ENCODE results near the gene PPP1R9B. TPM values are rescaled to one million over a fixed set of nuclear protein-coding genes. Genes with fewer than 3 reads are reported as not detected.

Gene PPP1R9B
- total RNA-seq, 1 experiment from 2014 or later, result 21.7 TPM

DNA sequence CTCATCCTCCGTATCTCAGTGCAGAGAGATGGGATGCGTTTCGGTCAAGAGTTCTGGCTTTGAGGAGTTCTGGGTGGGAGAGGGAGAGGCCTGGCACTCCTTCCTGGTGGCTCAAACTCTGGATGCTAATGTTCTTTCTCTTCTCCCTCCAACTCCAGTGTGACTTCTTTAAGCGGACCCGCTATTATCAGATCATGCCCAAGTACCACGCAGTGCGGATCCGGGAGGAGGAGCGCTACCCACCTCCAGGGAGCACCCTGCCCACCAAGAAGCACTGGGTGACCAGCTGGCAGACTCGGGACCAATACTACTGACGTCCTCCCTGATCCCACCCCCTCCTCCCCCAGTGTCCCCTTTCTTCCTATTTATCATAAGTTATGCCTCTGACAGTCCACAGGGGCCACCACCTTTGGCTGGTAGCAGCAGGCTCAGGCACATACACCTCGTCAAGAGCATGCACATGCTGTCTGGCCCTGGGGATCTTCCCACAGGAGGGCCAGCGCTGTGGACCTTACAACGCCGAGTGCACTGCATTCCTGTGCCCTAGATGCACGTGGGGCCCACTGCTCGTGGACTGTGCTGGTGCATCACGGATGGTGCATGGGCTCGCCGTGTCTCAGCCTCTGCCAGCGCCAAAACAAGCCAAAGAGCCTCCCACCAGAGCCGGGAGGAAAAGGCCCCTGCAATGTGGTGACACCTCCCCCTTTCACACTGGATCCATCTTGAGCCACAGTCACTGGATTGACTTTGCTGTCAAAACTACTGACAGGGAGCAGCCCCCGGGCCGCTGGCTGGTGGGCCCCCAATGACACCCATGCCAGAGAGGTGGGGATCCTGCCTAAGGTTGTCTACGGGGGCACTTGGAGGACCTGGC is 61.3 kb downstream of the PPP1R9B start:
- Mint-ChIP-seq H3K4me1 (no peaks in the 10 kb centered on the region), H3K9me3 (no peaks in the 10 kb centered on the region), H3K27ac (no peak overlapping the region), H3K4me3 (no peak overlapping the region), H3K36me3 (no peaks in the 10 kb centered on the region), H3K27me3 (ENCODE audit: low read depth) (no peaks in the 10 kb centered on the region)
- DNase-seq (ENCODE audit: low spot score), result no peak
- TF ChIP-seq RORB (CRISPR knock-in tag; IDR thresholded peaks at IDR 0.05) (no peak), ZNF671 (CRISPR knock-in tag; IDR thresholded peaks at IDR 0.05) (no peak), ZNF138 (CRISPR knock-in tag; conservative IDR thresholded peaks at IDR 0.05) (no peak), ZNF416 (CRISPR knock-in tag; IDR thresholded peaks at IDR 0.05) (no peak), ZNF396 (CRISPR knock-in tag; IDR thresholded peaks at IDR 0.05; ENCODE audit: borderline replicate concordance) (no peak), FOXJ3 (CRISPR knock-in tag; IDR thresholded peaks at IDR 0.05; ENCODE audit: borderline replicate concordance) (no peak), CBFB (CRISPR knock-in tag; IDR thresholded peaks at IDR 0.05; ENCODE audit: low read depth) (no peak), ZNF232 (CRISPR knock-in tag; IDR thresholded peaks at IDR 0.05) (no peak), SOX15 (CRISPR knock-in tag; IDR thresholded peaks at IDR 0.05) (no peak), TEAD1 (CRISPR knock-in tag; IDR thresholded peaks at IDR 0.05) (no peak), MYBL2 (CRISPR knock-in tag; IDR thresholded peaks at IDR 0.05) (no peak), GTF2I (CRISPR knock-in tag; conservative IDR thresholded peaks at IDR 0.05) (no peak), ATF1 (CRISPR knock-in tag; IDR thresholded peaks at IDR 0.05) (no peak)
- TF ChIP-seq, protein P1, sequence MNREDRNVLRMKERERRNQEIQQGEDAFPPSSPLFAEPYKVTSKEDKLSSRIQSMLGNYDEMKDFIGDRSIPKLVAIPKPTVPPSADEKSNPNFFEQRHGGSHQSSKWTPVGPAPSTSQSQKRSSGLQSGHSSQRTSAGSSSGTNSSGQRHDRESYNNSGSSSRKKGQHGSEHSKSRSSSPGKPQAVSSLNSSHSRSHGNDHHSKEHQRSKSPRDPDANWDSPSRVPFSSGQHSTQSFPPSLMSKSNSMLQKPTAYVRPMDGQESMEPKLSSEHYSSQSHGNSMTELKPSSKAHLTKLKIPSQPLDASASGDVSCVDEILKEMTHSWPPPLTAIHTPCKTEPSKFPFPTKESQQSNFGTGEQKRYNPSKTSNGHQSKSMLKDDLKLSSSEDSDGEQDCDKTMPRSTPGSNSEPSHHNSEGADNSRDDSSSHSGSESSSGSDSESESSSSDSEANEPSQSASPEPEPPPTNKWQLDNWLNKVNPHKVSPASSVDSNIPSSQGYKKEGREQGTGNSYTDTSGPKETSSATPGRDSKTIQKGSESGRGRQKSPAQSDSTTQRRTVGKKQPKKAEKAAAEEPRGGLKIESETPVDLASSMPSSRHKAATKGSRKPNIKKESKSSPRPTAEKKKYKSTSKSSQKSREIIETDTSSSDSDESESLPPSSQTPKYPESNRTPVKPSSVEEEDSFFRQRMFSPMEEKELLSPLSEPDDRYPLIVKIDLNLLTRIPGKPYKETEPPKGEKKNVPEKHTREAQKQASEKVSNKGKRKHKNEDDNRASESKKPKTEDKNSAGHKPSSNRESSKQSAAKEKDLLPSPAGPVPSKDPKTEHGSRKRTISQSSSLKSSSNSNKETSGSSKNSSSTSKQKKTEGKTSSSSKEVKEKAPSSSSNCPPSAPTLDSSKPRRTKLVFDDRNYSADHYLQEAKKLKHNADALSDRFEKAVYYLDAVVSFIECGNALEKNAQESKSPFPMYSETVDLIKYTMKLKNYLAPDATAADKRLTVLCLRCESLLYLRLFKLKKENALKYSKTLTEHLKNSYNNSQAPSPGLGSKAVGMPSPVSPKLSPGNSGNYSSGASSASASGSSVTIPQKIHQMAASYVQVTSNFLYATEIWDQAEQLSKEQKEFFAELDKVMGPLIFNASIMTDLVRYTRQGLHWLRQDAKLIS (CRISPR knock-in tag; IDR thresholded peaks at IDR 0.05; ENCODE audit: borderline replicate concordance), result no peak
- TF ChIP-seq, protein P2, sequence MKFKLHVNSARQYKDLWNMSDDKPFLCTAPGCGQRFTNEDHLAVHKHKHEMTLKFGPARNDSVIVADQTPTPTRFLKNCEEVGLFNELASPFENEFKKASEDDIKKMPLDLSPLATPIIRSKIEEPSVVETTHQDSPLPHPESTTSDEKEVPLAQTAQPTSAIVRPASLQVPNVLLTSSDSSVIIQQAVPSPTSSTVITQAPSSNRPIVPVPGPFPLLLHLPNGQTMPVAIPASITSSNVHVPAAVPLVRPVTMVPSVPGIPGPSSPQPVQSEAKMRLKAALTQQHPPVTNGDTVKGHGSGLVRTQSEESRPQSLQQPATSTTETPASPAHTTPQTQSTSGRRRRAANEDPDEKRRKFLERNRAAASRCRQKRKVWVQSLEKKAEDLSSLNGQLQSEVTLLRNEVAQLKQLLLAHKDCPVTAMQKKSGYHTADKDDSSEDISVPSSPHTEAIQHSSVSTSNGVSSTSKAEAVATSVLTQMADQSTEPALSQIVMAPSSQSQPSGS (CRISPR knock-in tag; IDR thresholded peaks at IDR 0.05; ENCODE audit: borderline replicate concordance, low read depth), result no peak
- TF ChIP-seq, protein P3, sequence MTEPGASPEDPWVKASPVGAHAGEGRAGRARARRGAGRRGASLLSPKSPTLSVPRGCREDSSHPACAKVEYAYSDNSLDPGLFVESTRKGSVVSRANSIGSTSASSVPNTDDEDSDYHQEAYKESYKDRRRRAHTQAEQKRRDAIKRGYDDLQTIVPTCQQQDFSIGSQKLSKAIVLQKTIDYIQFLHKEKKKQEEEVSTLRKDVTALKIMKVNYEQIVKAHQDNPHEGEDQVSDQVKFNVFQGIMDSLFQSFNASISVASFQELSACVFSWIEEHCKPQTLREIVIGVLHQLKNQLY (CRISPR knock-in tag; IDR thresholded peaks at IDR 0.05), result no peak
- TF ChIP-seq, protein P4, sequence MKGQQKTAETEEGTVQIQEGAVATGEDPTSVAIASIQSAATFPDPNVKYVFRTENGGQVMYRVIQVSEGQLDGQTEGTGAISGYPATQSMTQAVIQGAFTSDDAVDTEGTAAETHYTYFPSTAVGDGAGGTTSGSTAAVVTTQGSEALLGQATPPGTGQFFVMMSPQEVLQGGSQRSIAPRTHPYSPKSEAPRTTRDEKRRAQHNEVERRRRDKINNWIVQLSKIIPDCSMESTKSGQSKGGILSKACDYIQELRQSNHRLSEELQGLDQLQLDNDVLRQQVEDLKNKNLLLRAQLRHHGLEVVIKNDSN (CRISPR knock-in tag; IDR thresholded peaks at IDR 0.05), result no peak
- TF ChIP-seq, protein P5, sequence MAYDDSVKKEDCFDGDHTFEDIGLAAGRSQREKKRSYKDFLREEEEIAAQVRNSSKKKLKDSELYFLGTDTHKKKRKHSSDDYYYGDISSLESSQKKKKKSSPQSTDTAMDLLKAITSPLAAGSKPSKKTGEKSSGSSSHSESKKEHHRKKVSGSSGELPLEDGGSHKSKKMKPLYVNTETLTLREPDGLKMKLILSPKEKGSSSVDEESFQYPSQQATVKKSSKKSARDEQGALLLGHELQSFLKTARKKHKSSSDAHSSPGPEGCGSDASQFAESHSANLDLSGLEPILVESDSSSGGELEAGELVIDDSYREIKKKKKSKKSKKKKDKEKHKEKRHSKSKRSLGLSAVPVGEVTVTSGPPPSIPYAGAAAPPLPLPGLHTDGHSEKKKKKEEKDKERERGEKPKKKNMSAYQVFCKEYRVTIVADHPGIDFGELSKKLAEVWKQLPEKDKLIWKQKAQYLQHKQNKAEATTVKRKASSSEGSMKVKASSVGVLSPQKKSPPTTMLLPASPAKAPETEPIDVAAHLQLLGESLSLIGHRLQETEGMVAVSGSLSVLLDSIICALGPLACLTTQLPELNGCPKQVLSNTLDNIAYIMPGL (CRISPR knock-in tag; IDR thresholded peaks at IDR 0.05), result no peak
- TF ChIP-seq, protein P6, sequence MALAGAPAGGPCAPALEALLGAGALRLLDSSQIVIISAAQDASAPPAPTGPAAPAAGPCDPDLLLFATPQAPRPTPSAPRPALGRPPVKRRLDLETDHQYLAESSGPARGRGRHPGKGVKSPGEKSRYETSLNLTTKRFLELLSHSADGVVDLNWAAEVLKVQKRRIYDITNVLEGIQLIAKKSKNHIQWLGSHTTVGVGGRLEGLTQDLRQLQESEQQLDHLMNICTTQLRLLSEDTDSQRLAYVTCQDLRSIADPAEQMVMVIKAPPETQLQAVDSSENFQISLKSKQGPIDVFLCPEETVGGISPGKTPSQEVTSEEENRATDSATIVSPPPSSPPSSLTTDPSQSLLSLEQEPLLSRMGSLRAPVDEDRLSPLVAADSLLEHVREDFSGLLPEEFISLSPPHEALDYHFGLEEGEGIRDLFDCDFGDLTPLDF (CRISPR knock-in tag; IDR thresholded peaks at IDR 0.05), result no peak
- TF ChIP-seq, protein P7, sequence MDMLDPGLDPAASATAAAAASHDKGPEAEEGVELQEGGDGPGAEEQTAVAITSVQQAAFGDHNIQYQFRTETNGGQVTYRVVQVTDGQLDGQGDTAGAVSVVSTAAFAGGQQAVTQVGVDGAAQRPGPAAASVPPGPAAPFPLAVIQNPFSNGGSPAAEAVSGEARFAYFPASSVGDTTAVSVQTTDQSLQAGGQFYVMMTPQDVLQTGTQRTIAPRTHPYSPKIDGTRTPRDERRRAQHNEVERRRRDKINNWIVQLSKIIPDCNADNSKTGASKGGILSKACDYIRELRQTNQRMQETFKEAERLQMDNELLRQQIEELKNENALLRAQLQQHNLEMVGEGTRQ (CRISPR knock-in tag; IDR thresholded peaks at IDR 0.05), result no peak
- ChIA-PET POLR2A (no interaction called here), CTCF (interaction anchor here (2.5 to 5.4 kb wide), 2 partner anchors 10 to 60 kb away, joined by 62 to 71 read pairs; no protein-coding TSS in a partner anchor)
- no peak for ATAC-seq

All from WTC11 (cell line).